ENCODE data around the gene KLF6.
"Not testable (repeated sequence)": the region's sequence is repeated elsewhere in the genome, so short reads cannot be mapped to it uniquely, and the experiment has no call there.

KLF6 gene

DNA sequence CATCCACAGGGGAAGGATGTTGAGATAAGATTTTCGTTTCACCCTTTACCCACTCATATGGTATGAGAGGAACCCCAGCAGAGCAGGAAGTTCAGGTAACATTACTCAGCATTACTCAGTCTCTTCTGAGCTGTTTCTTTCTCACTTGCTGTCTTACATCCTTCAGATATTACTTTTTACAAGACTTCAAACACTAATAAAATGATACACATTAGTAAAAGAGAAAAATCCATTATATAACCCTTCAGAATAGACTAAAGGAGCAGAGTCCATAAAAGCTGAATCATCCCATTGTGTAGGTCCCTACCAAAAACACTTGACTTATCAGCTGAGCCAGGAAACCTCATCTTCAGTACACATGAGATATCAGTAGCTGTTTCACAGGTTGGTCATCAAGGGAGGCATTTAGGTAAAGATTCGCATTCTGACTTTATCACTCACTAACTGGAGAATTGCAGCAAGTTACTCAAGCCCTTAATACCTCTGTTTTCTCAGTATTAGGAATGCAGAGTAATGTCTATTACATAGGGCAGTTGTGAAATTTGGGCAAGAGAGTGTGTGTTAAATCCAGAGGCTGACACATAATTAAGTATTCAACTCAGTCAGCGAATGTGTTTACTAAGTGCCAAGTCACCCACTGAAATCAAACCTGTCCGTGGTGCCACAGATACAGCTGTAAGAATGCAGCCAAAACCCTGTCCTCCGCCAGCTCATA lies 44.7 kb downstream of the KLF6 start:
- H3K27ac ChIP-seq, result peak overlapping the region; percentile 95
- peak; percentile 95 for DNase-seq (ENCODE audit: low read depth, low spot score)

DNA sequence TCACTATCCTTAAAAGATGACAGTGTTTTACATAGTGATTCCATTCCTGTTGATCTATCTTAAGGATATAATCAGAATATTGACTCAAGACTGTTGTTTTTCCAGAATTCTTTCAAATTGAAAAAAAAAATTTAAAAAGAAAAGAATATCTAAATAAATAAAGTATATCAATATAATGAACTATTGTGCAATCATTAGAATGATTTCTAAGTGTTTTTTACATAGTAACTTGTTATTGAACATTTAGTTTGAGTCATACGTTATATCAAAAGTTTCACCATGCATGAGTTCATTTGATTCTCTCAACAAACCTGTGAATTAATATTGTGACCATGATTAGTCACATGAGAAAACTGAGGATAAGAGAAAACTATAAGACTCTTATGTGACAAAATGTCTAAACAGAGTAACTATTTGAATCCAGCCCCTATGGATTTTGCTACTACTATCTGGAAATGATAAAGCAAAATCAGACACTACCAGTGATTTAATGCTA lies 46.1 kb downstream of the KLF6 start:
- no peak for DNase-seq (ENCODE audit: low read depth, low spot score)

DNA sequence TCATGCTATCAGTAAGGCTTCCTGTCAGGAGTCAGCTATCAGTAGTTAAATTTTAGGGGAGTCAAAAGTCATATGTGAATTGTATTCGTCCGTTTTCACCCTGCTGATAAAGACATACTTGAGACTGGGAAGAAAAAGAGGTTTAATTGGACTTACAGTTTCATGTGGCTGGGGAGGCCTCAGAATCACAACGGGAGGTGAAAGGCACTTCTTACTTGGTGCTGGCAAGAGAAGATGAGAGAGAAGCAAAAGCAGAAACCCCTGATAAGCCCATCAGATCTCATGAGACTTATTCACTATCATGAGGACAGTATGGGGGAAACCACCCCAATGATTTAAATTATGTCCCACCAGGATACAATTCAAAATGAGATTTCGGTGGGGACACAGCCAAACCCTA lies 47.1 kb downstream of the KLF6 start:
- no peak for DNase-seq (ENCODE audit: low read depth, low spot score)
- no peak overlapping the region for H3K27ac ChIP-seq

More for the DNA sequence above, 46.1 kb downstream of the KLF6 start:
- peak overlapping the region; percentile 95 for H3K27ac ChIP-seq

GRCh38 chr10:3735175-3735574 lies 49.8 kb downstream of the KLF6 start:
- no peak overlapping the region for H3K27ac ChIP-seq
- no peak for DNase-seq (ENCODE audit: low read depth, low spot score)

DNA sequence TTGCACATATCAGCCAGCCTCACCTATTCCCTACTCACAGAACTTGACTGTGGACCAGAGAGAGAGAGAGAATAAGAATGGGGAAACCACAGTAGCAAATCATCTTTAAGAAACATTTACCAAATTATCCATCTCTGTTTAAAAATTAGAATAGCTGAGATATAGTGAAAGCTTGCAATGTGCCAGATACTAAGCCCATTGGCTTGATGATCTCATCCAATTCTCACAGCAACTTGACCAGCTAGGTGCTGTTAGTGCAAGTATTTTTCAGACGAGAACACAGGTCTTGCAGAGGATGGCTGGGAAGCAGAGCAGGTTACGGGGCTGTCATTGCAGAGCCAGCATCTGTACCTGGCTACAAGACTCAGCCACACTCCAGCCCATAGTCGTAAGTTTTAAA lies 50.9 kb downstream of the KLF6 start:
- no peak for DNase-seq (ENCODE audit: low read depth, low spot score)
- no peak overlapping the region for H3K27ac ChIP-seq

- not testable (repeated sequence) for DNase-seq (ENCODE audit: low read depth, low spot score); H3K27ac ChIP-seq
Observed at GRCh38 chr10:3732183-3732582, 52.8 kb downstream of the KLF6 start.

DNA sequence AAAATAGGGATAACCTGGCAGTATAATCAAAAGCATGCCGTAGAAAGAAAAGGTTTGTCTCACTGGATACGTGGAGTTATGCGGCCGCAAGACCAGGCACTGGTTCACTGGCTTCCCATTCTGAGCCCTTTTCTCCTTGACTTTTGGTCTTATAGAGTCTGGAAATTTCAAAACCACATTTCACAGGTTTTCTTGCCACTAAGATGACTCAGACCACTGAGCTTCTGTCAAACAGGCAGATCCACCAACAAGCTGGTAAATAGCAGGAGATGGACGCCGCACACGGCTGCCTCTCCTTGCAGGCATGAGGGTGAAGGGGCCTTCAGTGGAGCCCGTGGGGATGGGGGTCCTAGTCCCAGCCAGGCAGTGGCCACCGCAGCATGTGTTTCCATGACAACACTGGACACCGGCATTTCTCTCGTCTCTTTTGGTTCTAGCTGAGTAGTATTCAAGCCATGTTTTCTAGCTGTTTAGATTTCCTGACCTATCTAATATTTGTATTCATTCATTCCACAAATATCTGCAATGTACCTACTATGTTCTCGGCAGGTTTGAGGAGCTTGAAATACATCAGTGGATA lies 55.5 kb downstream of the KLF6 start:
- H3K27ac ChIP-seq, result no peak overlapping the region
- peak; percentile 27 for DNase-seq (ENCODE audit: low read depth, low spot score)

- no peak for DNase-seq (ENCODE audit: low read depth, low spot score)
- H3K27ac ChIP-seq, result no peak overlapping the region
Observed at GRCh38 chr10:3728563-3728962, 56.4 kb downstream of the KLF6 start.

GRCh38 chr10:3727268-3727667 lies 57.7 kb downstream of the KLF6 start:
- no peak overlapping the region for H3K27ac ChIP-seq
- DNase-seq (ENCODE audit: low read depth, low spot score), result no peak
